ENCODE measurements around the gene SSTR5. TPM values are rescaled to one million over a fixed set of nuclear protein-coding genes. Genes with fewer than 3 reads are reported as not detected.

The SSTR5 gene
- polyA plus RNA-seq, 1 experiment: not detected

DNA sequence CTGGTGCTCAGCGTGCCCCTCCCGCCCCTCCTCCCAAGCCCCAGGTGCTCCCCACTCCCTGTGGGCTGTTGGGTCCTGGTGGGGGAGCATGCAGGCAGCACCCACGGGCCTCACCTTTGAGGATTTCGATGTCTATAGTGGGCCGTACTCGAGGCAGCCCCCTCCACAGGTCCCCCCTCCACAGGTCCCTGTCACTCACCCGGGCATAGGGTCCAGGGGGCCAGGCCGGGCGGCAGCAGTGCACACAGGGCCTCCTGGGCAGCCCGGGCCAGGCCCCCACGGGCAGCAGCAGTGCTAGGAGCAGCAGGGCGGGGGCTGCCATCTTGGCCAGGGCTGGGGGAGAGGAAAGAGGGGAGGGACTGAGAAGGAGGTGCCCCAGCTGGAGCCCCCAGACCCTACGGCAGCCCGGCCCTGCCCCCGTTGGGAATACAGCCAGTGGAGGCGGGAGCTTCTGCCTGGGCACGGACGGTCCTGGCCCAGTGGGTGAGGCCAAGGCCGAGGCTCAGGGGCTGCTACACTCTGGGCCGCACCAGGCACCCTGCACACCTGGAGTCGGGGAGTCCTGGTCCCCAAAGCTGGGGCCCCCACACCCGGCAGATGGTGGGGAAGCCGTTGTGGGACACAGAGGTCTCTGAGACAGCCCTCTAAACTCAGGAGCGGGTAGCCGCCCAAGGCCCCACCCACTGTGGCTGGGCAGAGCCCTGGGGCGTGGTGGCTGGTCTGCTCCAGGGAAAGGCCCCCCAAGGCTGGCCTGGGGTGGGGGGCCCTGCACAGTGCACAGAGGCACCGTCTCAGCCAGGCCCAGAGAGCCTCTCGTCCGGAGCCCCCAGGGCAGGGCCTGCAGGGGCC, 22.3 kb downstream of the SSTR5 start:
- Histone ChIP-seq H3K27me3 (ENCODE audit: control insufficient read depth, insufficient read depth, low read length) (peaks cover 3% of the 10 kb centered on the region), H3K9me3 (ENCODE audit: control insufficient read depth, insufficient read depth, low read length) (peaks cover 14% of the 10 kb centered on the region; the same call in 1 of the 2 replicates), H3K4me3 (ENCODE audit: low read depth, low read length) (no peak overlapping the region), H3K27ac (ENCODE audit: low read depth, low read length) (no peak overlapping the region)
- ChIA-PET POLR2A (no interaction called here), CTCF (no interaction called here)
- TF ChIP-seq, protein P1, sequence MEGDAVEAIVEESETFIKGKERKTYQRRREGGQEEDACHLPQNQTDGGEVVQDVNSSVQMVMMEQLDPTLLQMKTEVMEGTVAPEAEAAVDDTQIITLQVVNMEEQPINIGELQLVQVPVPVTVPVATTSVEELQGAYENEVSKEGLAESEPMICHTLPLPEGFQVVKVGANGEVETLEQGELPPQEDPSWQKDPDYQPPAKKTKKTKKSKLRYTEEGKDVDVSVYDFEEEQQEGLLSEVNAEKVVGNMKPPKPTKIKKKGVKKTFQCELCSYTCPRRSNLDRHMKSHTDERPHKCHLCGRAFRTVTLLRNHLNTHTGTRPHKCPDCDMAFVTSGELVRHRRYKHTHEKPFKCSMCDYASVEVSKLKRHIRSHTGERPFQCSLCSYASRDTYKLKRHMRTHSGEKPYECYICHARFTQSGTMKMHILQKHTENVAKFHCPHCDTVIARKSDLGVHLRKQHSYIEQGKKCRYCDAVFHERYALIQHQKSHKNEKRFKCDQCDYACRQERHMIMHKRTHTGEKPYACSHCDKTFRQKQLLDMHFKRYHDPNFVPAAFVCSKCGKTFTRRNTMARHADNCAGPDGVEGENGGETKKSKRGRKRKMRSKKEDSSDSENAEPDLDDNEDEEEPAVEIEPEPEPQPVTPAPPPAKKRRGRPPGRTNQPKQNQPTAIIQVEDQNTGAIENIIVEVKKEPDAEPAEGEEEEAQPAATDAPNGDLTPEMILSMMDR (IDR thresholded peaks at IDR 0.05; ENCODE audit: low read depth, low read length): no peak
- no peak for DNase-seq (ENCODE audit: low read depth, low spot score)

DNA sequence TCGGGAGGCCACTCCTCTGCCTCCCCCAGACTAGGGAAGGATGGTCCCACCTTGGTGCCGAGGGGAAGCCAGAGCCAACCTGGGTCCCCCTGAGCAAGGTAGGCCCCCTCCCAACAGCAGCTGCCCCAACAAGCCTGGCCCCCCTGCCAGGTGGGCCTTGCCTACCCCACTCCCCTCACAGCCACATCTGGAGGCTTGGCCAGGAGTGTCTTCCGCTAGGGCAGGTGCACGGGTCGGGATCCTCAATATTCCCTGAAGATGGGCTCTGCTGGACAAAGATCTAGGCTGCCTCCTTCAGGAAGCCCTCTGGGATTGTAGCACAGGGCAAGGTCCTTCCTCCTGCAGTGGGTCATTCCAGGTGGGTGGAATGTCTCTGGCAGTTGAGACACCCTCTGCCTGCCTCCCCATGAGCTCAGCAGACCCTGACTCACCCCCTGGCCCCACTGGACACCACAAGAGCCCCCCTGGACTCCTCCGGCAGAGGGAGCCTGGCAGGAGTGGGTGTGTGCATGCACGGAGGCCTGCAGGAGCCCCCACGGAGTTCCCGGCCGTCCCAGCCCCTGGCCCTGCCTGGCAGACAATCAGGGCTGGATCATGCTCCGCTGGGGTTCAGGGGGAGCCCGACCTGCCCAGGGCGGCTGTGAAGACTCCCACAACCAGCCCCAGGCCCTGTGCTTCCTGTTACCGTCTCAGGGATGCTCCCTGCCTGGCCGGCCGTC, 23.1 kb downstream of the SSTR5 start:
- H3K27me3 ChIP-seq (ENCODE audit: control insufficient read depth, insufficient read depth, low read length): no peaks in the 10 kb centered on the region
- H3K4me3 ChIP-seq (ENCODE audit: low read depth, low read length): no peak overlapping the region
- CTCF ChIA-PET: no interaction called here
- TF ChIP-seq, protein P1 (IDR thresholded peaks at IDR 0.05; ENCODE audit: low read depth, low read length): no peak
- POLR2A ChIA-PET: no interaction called here
- H3K27ac ChIP-seq (ENCODE audit: low read depth, low read length): no peak overlapping the region
- H3K9me3 ChIP-seq (ENCODE audit: control insufficient read depth, insufficient read depth, low read length): peaks cover 11% of the 10 kb centered on the region; the same call in 1 of the 2 replicates
- DNase-seq (ENCODE audit: low read depth, low spot score): no peak

DNA sequence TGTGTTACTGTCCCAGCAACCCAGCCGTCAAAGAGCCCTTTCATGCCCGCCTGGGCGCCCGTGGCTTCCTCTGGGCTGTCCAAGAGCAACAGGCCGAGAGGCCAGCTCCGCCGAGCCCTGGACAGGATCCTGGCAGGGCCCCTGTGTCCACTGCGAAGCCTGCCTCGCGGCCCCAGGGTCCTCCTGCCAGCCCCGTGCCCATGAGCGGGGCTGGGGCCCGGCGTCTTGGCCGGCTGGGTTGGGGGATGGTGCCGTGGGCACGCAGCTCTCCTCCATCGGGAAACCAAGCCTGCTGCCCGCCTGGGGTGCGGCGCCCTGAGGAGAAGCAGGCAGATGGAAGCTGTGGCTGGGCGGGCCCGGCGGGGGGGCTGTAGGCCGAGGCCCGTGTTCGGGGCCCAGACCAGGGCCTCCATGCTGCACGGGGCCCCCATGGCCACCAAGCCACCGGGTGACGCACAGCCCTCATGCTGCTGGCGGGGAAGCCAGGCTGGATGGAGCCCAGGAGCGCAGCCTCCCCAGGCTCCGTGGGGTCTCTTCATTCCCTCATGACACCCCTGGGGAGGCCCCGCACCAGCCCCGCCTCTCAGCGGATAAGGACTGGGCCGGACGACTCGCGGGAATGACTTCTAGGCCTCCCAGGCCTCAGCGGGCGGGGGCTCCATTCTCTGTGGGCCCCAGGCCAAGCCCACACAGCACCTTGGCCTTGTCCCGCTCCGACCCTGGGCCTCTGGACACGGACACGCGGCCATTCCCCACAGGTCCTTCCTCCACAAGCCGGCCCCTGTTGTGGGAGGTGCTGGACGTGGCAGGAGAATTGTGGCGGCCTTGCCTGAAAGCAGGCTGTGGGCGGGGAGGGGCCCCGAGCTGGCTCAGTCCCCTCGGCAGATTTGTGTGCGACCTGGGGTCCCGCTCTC, 23.9 kb downstream of the SSTR5 start, which contains the start of gene C1QTNF8:
C1QTNF8 (minus strand) TSS at position 76 of the 914 bp plus-strand sequence. CDS start 1,322 bp downstream, outside the sequence.
- CTCF ChIA-PET: no interaction called here
- POLR2A ChIA-PET: no interaction called here
- peaks cover 8% of the 10 kb centered on the region; the same call in 1 of the 2 replicates for H3K9me3 ChIP-seq (ENCODE audit: control insufficient read depth, insufficient read depth, low read length)
- H3K4me3 ChIP-seq (ENCODE audit: low read depth, low read length): no peak within 1 kb of the TSS
- no peak within 1 kb of the TSS for H3K27ac ChIP-seq (ENCODE audit: low read depth, low read length)
- no peaks in the 10 kb centered on the region for H3K27me3 ChIP-seq (ENCODE audit: control insufficient read depth, insufficient read depth, low read length)
- TF ChIP-seq, protein P1 (IDR thresholded peaks at IDR 0.05; ENCODE audit: low read depth, low read length): no peak
- DNase-seq (ENCODE audit: low read depth, low spot score): no peak

DNA sequence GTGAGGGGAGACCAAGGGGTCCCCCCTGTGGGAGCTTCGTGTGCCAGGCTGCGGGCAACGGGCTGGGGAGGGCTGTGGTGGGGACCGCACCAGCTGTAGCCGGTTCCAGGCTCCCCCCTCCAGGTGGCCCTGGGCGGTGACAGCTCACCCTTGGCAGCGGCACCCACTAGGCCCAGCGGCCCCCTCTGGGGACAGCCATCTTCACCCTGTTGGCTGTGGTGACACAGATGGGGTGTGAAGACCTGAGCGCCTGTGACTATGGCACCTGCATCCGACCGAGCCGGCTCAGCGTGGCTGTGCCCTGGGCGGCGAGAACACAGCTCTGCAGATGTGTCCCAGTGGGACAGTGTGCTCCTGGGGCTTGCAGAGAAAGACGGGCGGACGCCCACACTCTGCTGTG, 24.6 kb downstream of the SSTR5 start:
- POLR2A ChIA-PET: no interaction called here
- Histone ChIP-seq H3K4me3 (ENCODE audit: low read depth, low read length) (no peak overlapping the region), H3K27me3 (ENCODE audit: control insufficient read depth, insufficient read depth, low read length) (no peaks in the 10 kb centered on the region)

More for the DNA sequence above, 24.6 kb downstream of the SSTR5 start:
- no peak for DNase-seq (ENCODE audit: low read depth, low spot score)
- Histone ChIP-seq H3K9me3 (ENCODE audit: control insufficient read depth, insufficient read depth, low read length) (peaks cover under 1% of the 10 kb centered on the region; the same call in 1 of the 2 replicates), H3K27ac (ENCODE audit: low read depth, low read length) (no peak overlapping the region)
- CTCF ChIA-PET: no interaction called here
- TF ChIP-seq, protein P1 (IDR thresholded peaks at IDR 0.05; ENCODE audit: low read depth, low read length): no peak

Measured in AG04450 (cell line).